Activated naive CD8-positive, alpha-beta T cell treated with anti-CD3 and anti-CD28 coated beads, Interleukin-2, amount 50 U/mL, for 16 hours (primary cell): ENCODE data around the gene CLEC18A.
"Not testable (repeated sequence)": the region's sequence is repeated elsewhere in the genome, so short reads cannot be mapped to it uniquely, and the experiment has no call there.

Experiments
- DNase-seq: peaks from one replicate; pipeline ENCODE4 v3.0.0-alpha.2; 2020; ENCODE audit warnings: low read depth, low spot score

Gene CLEC18A

GRCh38 chr16:69951017-69951671 lies at the start of gene CLEC18A:
Gene CLEC18A (plus strand): TSS chr16:69951334. CDS start chr16:69951367, 33 bp downstream.
- not testable (repeated sequence) for DNase-seq

DNA sequence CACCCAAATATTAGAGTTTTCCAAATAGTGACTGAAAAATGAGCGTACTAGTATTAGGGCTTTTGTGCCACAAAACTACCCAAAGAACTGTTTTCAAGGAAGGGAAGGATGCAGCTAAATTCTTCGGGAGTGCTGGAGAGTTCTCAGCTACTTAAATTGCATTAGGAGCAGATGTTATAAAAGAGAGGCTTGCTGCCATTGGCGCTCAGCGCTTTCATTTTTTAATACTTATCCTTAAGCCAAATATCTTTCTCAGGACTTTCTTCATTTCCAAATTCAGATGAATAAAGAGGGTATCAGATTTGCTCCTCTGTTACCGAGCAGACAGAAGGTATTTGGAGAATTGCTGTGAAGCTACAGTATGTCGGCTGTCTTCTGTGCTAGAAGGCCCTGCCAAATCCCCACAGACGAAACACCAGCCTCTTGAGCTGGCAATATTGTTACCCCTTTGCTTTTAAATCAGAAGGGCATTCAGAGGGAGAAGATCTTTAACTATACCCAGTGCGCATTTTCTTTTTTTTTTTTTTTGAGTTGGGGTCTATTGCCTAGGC lies 47.2 kb upstream of the CLEC18A start:
- no peak for DNase-seq

- no peak for DNase-seq
Measured at GRCh38 chr16:69904495-69905170, 46.5 kb upstream of the CLEC18A start.

DNA sequence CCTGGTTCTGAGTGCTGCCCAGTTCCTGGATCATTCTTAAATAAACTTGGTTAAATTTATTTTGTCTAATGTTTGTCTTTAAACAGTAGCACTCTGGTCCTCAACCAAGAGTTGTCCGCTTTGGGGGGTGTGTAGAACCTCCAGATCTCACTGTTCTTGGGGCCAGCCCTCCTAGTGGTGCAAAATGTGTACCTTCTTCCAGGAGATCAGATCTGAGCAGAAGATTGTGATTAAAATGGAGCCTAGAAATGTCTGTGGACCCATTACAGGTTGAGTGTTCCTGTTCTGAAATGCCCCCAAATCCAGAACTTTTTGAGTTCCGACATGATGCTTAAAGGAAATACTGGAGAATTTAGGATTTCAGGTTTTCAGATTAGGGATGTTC lies 46.0 kb upstream of the CLEC18A start:
- no peak for DNase-seq

DNA sequence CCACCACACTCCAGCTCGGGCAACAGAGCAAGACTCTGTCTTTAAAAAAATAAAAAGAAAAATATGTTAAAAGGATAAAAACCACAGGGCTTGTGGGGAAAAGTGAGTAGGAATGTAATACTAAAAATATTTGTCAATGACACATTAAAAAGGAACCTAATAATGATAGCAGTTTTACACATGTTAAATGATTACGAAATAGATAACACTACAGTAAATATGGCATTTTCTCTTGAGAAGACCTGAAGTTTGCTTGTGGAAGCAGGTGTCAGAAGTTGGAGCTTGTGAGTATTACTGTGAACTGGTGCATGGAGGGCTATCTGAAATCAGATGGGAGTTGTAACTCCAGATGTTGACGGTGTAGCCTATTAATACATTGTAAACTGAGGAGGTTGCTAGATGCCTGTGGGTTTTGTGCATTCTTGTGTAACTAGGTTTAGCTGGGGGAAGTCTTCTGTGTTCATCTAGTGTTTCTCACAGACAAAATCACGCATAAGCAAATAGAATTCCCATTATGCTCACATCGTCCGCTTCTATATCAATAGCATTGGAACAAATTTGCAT lies 44.2 kb upstream of the CLEC18A start:
- no peak for DNase-seq

DNA sequence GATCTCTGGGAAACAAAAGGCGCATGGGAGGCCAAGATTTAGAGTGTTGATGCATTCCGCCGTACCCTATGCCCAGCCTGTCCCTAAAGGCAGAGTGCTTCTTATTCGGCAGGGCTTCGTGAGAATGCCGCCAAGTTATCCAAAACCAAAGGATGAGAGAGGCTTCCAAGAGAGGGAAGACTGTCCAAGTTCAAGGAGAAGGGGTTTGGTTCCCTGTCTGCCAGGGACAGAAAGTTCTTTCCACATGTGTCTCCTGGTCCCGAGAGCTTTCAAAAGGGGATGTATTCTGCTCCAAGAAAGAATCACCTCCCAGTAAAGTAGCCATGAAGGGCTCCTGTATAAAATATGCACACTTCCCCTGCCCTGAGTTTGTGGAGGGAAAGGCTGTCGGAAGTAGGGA lies 42.1 kb upstream of the CLEC18A start:
- no peak for DNase-seq

DNA sequence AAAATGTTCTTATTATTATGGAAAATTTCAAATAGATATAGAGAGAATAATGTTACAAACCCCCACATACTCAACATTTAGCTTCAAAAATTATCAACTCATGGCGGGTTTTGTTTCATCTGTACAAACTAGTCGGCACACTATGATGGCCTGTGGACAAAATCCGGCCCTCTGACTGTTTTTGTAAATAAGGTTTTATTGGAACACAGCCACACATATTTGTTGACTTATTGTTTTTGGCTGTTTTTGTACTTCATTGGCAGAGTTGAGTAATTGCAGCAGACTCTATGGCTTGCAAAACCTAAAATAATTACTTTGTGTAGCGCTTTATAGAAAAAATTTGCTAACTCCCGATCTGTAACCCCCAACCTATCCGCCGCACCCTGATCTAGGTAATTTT lies 41.4 kb upstream of the CLEC18A start:
- DNase-seq: no peak

- no peak for DNase-seq
Measured at GRCh38 chr16:69910964-69911363, 40.2 kb upstream of the CLEC18A start.

GRCh38 chr16:69916462-69916861 lies 34.7 kb upstream of the CLEC18A start:
- DNase-seq: no peak

- DNase-seq: no peak
Measured at GRCh38 chr16:69917311-69917710, 33.8 kb upstream of the CLEC18A start.

DNA sequence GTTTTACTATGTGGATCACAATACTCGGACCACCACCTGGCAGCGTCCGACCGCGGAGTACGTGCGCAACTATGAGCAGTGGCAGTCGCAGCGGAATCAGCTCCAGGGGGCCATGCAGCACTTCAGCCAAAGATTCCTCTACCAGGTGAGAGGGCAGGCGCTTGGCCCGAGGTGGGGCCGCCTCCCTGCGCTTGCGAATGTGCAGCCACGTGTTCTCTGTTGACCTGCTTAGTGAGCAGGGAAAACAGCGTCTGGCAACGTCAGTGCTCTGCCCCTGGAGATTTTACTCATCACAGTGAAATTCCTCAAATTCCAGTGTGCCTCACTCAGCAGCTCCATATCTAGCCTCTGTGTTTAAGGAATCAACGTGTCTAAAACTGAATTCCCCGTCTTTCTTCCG lies 33.4 kb upstream of the CLEC18A start:
- no peak for DNase-seq

GRCh38 chr16:69918241-69918640 lies 32.9 kb upstream of the CLEC18A start:
- no peak for DNase-seq

DNA sequence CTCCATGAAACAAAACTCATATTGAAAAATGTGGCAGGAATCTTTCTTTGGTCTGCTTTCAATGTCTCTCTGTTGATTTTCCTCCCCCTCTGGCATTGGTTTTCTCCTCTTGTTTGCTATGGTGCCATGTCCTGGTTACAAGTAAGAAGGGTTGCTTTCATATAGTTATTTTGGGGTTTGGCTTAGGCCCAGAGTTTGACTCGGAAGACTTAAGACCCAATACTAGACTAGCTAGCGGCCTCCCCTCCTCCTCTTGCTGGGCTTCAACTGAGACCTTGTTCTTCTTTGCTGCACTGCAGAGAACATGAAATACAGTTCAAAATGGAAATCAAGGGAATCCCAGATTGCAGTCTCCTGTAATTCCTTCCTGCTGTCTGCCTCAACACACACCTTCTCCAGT lies 30.0 kb upstream of the CLEC18A start:
- DNase-seq: no peak

- DNase-seq: no peak
Measured at GRCh38 chr16:69922200-69922599, 28.9 kb upstream of the CLEC18A start.

GRCh38 chr16:69924041-69924775 lies 26.9 kb upstream of the CLEC18A start:
- DNase-seq: no peak

- no peak for DNase-seq
Measured at GRCh38 chr16:69924777-69925191, 26.4 kb upstream of the CLEC18A start.

DNA sequence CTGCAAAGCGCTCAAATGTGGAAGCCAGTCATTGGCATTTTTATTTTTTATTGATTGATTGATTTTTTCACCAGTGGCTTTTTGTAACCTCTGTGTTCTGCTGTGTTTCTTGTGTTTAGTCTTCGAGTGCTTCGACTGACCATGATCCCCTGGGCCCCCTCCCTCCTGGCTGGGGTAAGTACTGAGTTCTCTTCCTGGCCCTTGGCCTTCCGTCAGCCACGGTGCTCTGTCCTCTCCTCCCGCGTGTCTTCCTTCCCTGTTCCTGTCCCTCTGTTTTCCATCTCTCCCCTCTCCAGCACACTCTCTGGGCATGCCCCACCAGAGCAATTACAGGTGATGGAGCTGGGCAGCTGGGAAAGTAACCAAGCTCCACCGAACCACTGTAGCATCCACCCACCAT lies 25.8 kb upstream of the CLEC18A start:
- no peak for DNase-seq

DNA sequence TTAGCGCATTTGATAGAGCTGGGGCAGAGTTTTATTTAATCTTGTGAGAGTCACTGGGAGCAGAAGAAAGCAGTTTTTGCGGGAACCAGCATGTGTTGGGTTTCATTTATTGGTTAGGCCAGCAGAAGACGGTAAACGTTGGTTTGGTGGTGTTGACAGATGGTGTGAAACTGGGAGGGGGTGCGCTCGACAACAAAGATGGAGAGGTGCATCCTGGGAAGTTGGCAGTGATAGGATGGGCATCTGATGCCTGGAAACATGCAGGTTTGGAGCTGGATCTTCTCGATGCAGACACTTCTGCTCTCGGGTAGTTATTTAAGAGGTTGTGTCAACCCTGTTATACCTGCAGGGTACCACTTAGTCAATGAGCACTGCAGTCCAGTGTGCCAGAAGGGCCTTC lies 24.9 kb upstream of the CLEC18A start:
- no peak for DNase-seq

GRCh38 chr16:69927056-69927757 lies 23.9 kb upstream of the CLEC18A start:
- no peak for DNase-seq

DNA sequence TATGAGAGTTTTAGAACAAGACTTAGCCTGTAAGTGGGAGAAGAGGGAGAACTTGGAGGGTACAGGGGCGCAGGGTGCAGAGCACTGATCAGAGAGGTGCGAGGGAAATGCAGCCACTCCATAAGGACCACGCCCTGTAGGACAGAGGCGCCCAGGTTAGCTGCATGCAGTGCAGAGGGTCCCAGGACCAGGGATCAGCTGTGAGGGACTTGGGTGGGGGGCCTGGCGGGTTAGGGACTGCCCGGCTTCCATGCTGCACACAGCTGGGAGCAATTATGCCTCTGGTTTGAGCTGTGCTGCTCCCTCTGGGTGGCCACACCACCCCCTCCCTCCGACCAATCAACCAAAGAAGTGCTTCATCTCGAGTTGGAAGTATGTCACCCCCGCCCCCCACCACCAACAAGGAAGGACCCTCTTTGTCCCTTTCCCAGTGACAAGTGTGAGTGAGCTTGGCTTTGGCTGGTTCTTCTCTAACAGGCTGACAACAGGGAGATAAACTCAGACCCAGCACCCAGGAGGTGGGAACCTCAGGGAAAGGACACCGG lies 22.2 kb upstream of the CLEC18A start:
- DNase-seq: no peak

GRCh38 chr16:69929480-69929879 lies 21.7 kb upstream of the CLEC18A start:
- DNase-seq: no peak
